ENCODE data around the gene UGT1A5.

The UGT1A5 gene

DNA sequence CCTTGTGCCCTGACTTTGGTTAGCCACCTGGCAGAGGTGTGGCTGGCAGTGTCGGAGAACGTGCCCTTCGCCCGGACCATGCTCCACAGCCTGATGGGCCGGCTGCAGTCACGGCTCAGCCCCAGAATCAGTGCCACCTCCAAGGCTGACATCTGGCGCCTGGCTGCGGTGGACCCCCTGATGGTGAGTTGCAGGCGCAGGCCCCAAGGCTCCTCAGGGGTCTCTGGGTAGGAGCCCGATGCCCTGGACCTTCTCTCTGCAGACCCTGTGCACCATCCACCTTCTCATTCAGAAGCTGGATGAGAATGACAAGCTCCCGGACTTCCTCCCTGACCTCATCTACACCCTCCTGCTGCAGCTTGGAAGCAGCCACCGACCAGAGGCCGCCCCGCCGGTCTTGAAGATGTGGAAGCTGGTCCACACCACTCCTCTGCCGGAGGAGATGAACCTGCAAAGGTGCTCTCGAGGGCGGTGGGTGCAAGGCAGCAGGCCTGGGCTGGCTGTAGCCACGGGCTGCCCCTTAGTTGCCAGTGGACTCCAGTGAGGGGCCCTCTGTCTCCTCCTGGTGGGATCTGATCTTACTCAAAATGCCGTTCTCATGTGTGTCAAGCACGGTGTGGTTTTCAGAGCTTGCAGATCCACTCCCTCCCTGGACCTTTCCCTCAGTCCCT, 109.5 kb downstream of the UGT1A5 start:
- TF ChIP-seq, protein P1, sequence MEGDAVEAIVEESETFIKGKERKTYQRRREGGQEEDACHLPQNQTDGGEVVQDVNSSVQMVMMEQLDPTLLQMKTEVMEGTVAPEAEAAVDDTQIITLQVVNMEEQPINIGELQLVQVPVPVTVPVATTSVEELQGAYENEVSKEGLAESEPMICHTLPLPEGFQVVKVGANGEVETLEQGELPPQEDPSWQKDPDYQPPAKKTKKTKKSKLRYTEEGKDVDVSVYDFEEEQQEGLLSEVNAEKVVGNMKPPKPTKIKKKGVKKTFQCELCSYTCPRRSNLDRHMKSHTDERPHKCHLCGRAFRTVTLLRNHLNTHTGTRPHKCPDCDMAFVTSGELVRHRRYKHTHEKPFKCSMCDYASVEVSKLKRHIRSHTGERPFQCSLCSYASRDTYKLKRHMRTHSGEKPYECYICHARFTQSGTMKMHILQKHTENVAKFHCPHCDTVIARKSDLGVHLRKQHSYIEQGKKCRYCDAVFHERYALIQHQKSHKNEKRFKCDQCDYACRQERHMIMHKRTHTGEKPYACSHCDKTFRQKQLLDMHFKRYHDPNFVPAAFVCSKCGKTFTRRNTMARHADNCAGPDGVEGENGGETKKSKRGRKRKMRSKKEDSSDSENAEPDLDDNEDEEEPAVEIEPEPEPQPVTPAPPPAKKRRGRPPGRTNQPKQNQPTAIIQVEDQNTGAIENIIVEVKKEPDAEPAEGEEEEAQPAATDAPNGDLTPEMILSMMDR (IDR thresholded peaks at IDR 0.05; ENCODE audit: unreplicated experiment in 3 of 3), result no peak
- Mint-ChIP-seq H3K27ac (no peak overlapping the region), H3K27me3 (ENCODE audit: low read depth) (no peaks in the 10 kb centered on the region), H3K4me3 (no peak overlapping the region), H3K9me3 (peaks cover 2% of the 10 kb centered on the region), H3K36me3 (ENCODE audit: low read depth) (no peaks in the 10 kb centered on the region), H3K4me1 (no peaks in the 10 kb centered on the region)
